Measurements from ENCODE around the gene ADAMTS17. TPM values are rescaled to one million over a fixed set of nuclear protein-coding genes. Genes with fewer than 3 reads are reported as not detected.

ADAMTS17 gene
- total RNA-seq, 1 experiment from 2014 or later: 1.6 TPM

GRCh38 chr15:100338247-100338646 lies 3.5 kb downstream of the ADAMTS17 start:
- Histone ChIP-seq H3K4me3 (ENCODE audit: low read depth in 2 of 2, low read length in 2 of 2) (no peak overlapping the region), H3K27me3 (ENCODE audit: control insufficient read depth, insufficient read depth, low read length) (peaks cover 6% of the 10 kb centered on the region), H3K36me3 (ENCODE audit: control insufficient read depth, insufficient read depth, low read length) (no peaks in the 10 kb centered on the region), H3K9me3 (ENCODE audit: control insufficient read depth, insufficient read depth, low read depth, low read length) (no peaks in the 10 kb centered on the region), H3K27ac (ENCODE audit: low read length) (no peak overlapping the region), H3K4me1 (ENCODE audit: control insufficient read depth, insufficient read depth, low read length) (no peaks in the 10 kb centered on the region)
- BruUV-seq (replicated peaks): no TSS peak
- DNase-seq (ENCODE audit: low read depth, low spot score): no peak
- ChIA-PET CTCF (interaction anchor here (0.5 to 2.3 kb wide), 3 partner anchors 12 to 413 kb away, joined by 4 to 11 read pairs (median 5); no protein-coding TSS in a partner anchor), POLR2A (no interaction called here)
- no peak for ATAC-seq
- in situ Hi-C loops (cut with HindIII; ENCODE audit: low pct_unique_long_range_greater_than_20kb, low sequenced_read_pairs) (no loop called here), intact Hi-C loops (cut with micrococcal nuclease; ENCODE audit: unreplicated experiment) (loop anchor here (2.0 kb wide), 1 partner anchor 409 kb away; no protein-coding TSS in a partner anchor)
- TF ChIP-seq POLR2AphosphoS5 (IDR thresholded peaks at IDR 0.05; ENCODE audit: low read depth, low read length) (no peak), SIN3A (IDR thresholded peaks at IDR 0.05; ENCODE audit: borderline replicate concordance, insufficient read depth, low read depth, low read length) (no peak), TCF7L2 (IDR thresholded peaks at IDR 0.05; ENCODE audit: low read depth, low read length) (no peak), REST (IDR thresholded peaks at IDR 0.05; ENCODE audit: insufficient read depth in 1 of 2, low read depth in 2 of 2, low read length in 1 of 2) (no peak), CTCF (IDR thresholded peaks at IDR 0.05) (no peak)

- CTCF ChIA-PET: no interaction called here
- no TSS peak for BruUV-seq (replicated peaks)
- POLR2A ChIA-PET: no interaction called here
Measured at GRCh38 chr15:100337096-100338044, 4.4 kb downstream of the ADAMTS17 start.

More at GRCh38 chr15:100337096-100338044, 4.4 kb downstream of the ADAMTS17 start:
- in situ Hi-C loops (cut with HindIII; ENCODE audit: low pct_unique_long_range_greater_than_20kb, low sequenced_read_pairs): no loop called here
- Histone ChIP-seq H3K4me3 (ENCODE audit: low read depth in 2 of 2, low read length in 2 of 2) (no peak overlapping the region), H3K27ac (ENCODE audit: low read length) (no peak overlapping the region), H3K27me3 (ENCODE audit: control insufficient read depth, insufficient read depth, low read length) (peaks cover 5% of the 10 kb centered on the region), H3K4me1 (ENCODE audit: control insufficient read depth, insufficient read depth, low read length) (no peaks in the 10 kb centered on the region), H3K36me3 (ENCODE audit: control insufficient read depth, insufficient read depth, low read length) (no peaks in the 10 kb centered on the region), H3K9me3 (ENCODE audit: control insufficient read depth, insufficient read depth, low read depth, low read length) (no peaks in the 10 kb centered on the region)
- TF ChIP-seq REST (IDR thresholded peaks at IDR 0.05; ENCODE audit: insufficient read depth in 1 of 2, low read depth in 2 of 2, low read length in 1 of 2) (no peak), POLR2AphosphoS5 (IDR thresholded peaks at IDR 0.05; ENCODE audit: low read depth, low read length) (no peak), CTCF (IDR thresholded peaks at IDR 0.05) (no peak), SIN3A (IDR thresholded peaks at IDR 0.05; ENCODE audit: borderline replicate concordance, insufficient read depth, low read depth, low read length) (no peak), TCF7L2 (IDR thresholded peaks at IDR 0.05; ENCODE audit: low read depth, low read length) (no peak)
- DNase-seq (ENCODE audit: low read depth, low spot score): no peak
- intact Hi-C loops (cut with micrococcal nuclease; ENCODE audit: unreplicated experiment): loop anchor here (2.0 kb wide), 1 partner anchor 409 kb away; no protein-coding TSS in a partner anchor
- no peak for ATAC-seq
